CD4-positive, alpha-beta T cell treated with Interleukin-6 for 4 hours (primary cell): ENCODE data around the gene PARD3.

ENCODE experiments used
- DNase-seq: peaks from one replicate; pipeline ENCODE4 v3.0.0-alpha.2; 2020; ENCODE audit warnings: mixed read lengths

PARD3 gene

GRCh38 chr10:34821587-34822585 is 6.8 kb upstream of the PARD3 start:
- DNase-seq: no peak

- DNase-seq: no peak
Measured at GRCh38 chr10:34817586-34817985, 2.5 kb upstream of the PARD3 start.

- no peak for DNase-seq
Measured at GRCh38 chr10:34817054-34817453, 2.0 kb upstream of the PARD3 start.

- no peak for DNase-seq
Measured at GRCh38 chr10:34816501-34817002, 1.5 kb upstream of the PARD3 start.

GRCh38 chr10:34816085-34816496 is 995 bp upstream of the PARD3 start:
- no peak for DNase-seq

GRCh38 chr10:34814913-34815184 is 247 bp downstream of the PARD3 start:
- no peak for DNase-seq

- no peak for DNase-seq
Measured at GRCh38 chr10:34814223-34814912, 728 bp downstream of the PARD3 start.

GRCh38 chr10:34813626-34814222 is 1.4 kb downstream of the PARD3 start:
- no peak for DNase-seq

GRCh38 chr10:34812771-34813170 is 2.3 kb downstream of the PARD3 start:
- no peak for DNase-seq

- no peak for DNase-seq
Measured at GRCh38 chr10:34811968-34812514, 3.1 kb downstream of the PARD3 start.

GRCh38 chr10:34811126-34811967 is 3.7 kb downstream of the PARD3 start:
- DNase-seq: no peak

- no peak for DNase-seq
Measured at GRCh38 chr10:34809796-34810195, 5.3 kb downstream of the PARD3 start.

- no peak for DNase-seq
Measured at GRCh38 chr10:34808801-34809745, 6.0 kb downstream of the PARD3 start.

GRCh38 chr10:34808336-34808735 is 6.8 kb downstream of the PARD3 start:
- no peak for DNase-seq

GRCh38 chr10:34804306-34804705 is 10.8 kb downstream of the PARD3 start:
- DNase-seq: no peak

GRCh38 chr10:34802692-34803091 is 12.4 kb downstream of the PARD3 start:
- no peak for DNase-seq

- DNase-seq: no peak
Measured at GRCh38 chr10:34801097-34801733, 13.9 kb downstream of the PARD3 start.

GRCh38 chr10:34800624-34801023 is 14.5 kb downstream of the PARD3 start:
- DNase-seq: no peak

GRCh38 chr10:34798654-34799053 is 16.4 kb downstream of the PARD3 start:
- DNase-seq: no peak

GRCh38 chr10:34797155-34797554 is 17.9 kb downstream of the PARD3 start:
- no peak for DNase-seq

- DNase-seq: no peak
Measured at GRCh38 chr10:34796133-34796532, 19.0 kb downstream of the PARD3 start.
